Activated gamma-delta T cell (primary cell): Measurements from ENCODE around the gene GABRR2.

Source experiments
- DNase-seq: peaks from one replicate; lab custom pipeline; 2025; lab: John Stamatoyannopoulos, UW

GABRR2 gene

GRCh38 chr6:89291256-89291819 lies 23.8 kb downstream of the GABRR2 start:
- DNase-seq = no peak

GRCh38 chr6:89290401-89291155 lies 24.5 kb downstream of the GABRR2 start:
- no peak for DNase-seq

- no peak for DNase-seq
Measured at GRCh38 chr6:89289710-89290109, 25.4 kb downstream of the GABRR2 start.

GRCh38 chr6:89287351-89288028 lies 27.6 kb downstream of the GABRR2 start:
- no peak for DNase-seq

- DNase-seq = no peak
Measured at GRCh38 chr6:89286516-89286915, 28.6 kb downstream of the GABRR2 start.

- no peak for DNase-seq
Measured at GRCh38 chr6:89284963-89285735, 29.9 kb downstream of the GABRR2 start.

GRCh38 chr6:89284081-89284480 lies 31.0 kb downstream of the GABRR2 start:
- no peak for DNase-seq

GRCh38 chr6:89282749-89283148 lies 32.4 kb downstream of the GABRR2 start:
- DNase-seq = no peak

- no peak for DNase-seq
Measured at GRCh38 chr6:89281779-89282246, 33.3 kb downstream of the GABRR2 start.

GRCh38 chr6:89278956-89279355 lies 36.1 kb downstream of the GABRR2 start:
- no peak for DNase-seq

- DNase-seq = no peak
Measured at GRCh38 chr6:89275900-89276299, 39.2 kb downstream of the GABRR2 start.

- no peak for DNase-seq
Measured at GRCh38 chr6:89273816-89274215, 41.3 kb downstream of the GABRR2 start.

- no peak for DNase-seq
Measured at GRCh38 chr6:89272596-89272995, 42.5 kb downstream of the GABRR2 start.

- no peak for DNase-seq
Measured at GRCh38 chr6:89270951-89271721, 44.0 kb downstream of the GABRR2 start.

GRCh38 chr6:89269981-89270380 lies 45.1 kb downstream of the GABRR2 start:
- no peak for DNase-seq

- DNase-seq = no peak
Measured at GRCh38 chr6:89269252-89269651, 45.8 kb downstream of the GABRR2 start.

- no peak for DNase-seq
Measured at GRCh38 chr6:89268776-89269175, 46.3 kb downstream of the GABRR2 start.

- DNase-seq = no peak
Measured at GRCh38 chr6:89267918-89268317, 47.2 kb downstream of the GABRR2 start.

- no peak for DNase-seq
Measured at GRCh38 chr6:89264296-89264695, 50.8 kb downstream of the GABRR2 start.

GRCh38 chr6:89260832-89261231 lies 54.3 kb downstream of the GABRR2 start:
- no peak for DNase-seq

- DNase-seq = no peak
Measured at GRCh38 chr6:89260310-89260709, 54.8 kb downstream of the GABRR2 start.

GRCh38 chr6:89258912-89259311 lies 56.2 kb downstream of the GABRR2 start:
- no peak for DNase-seq
